Esophagus squamous epithelium (tissue), 4 donors: Measurements from ENCODE around the gene MICAL2.

ENCODE experiments used
- POLR2A ChIP-seq, 4 donors: fragments of 450-650 bp; IDR thresholded peaks; one replicate each; pipeline ENCODE4 v1.6.1; 2017; ENCODE audit warnings: antibody characterized with exemption in 4 of 4, mild to moderate bottlenecking in 4 of 4, moderate library complexity in 3 of 4
- TF ChIP-seq, protein P1 (sequence below), 6 experiments: fragments of 450-650 bp in 4 of 6; fragments of 200-600 bp in 2 of 6; sonication (generic) in 2 of 6; IDR thresholded peaks; one replicate each; pipeline ENCODE4 v1.5.1; 2016 to 2019; ENCODE audit warnings: antibody characterized with exemption in 6 of 6, mild to moderate bottlenecking in 4 of 6, moderate library complexity in 4 of 6

DNA sequence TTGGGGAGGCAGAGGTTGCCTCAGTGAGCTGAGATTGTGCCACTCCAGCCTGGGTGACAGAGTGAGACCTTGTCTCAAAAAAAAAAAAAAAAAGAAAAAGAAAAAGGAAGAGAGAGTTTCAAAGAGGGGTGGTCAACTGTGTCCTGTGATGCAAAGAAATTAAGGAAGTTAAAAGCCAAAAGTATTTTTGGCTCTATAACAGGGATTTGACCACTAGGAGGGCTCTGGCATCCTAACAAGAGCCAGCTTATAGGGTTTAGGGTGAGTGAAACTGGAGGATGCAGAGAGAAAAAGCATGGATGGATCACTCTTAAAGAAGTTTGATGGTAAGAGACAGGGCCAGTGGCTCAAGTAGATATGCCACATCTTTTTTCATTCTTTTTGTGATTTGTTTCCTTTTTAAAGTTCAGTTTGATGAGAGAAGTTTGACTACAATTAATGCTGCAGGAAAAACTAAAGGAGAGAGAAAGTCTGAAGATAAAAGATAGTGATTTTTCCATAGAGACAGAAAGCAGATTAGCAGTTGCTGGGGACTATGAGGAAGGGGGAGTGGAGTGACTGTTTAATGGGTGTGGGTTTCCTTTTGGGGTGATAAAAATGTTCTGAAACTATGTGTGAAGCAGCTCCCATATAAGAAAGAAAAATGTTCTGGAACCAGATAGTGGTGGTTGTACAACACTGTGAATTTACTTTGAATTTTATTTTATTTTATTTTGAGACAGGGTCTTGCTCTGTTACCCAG, 11.1 kb upstream of the MICAL2 start:
- TF ChIP-seq, protein P1, sequence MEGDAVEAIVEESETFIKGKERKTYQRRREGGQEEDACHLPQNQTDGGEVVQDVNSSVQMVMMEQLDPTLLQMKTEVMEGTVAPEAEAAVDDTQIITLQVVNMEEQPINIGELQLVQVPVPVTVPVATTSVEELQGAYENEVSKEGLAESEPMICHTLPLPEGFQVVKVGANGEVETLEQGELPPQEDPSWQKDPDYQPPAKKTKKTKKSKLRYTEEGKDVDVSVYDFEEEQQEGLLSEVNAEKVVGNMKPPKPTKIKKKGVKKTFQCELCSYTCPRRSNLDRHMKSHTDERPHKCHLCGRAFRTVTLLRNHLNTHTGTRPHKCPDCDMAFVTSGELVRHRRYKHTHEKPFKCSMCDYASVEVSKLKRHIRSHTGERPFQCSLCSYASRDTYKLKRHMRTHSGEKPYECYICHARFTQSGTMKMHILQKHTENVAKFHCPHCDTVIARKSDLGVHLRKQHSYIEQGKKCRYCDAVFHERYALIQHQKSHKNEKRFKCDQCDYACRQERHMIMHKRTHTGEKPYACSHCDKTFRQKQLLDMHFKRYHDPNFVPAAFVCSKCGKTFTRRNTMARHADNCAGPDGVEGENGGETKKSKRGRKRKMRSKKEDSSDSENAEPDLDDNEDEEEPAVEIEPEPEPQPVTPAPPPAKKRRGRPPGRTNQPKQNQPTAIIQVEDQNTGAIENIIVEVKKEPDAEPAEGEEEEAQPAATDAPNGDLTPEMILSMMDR (IDR thresholded peaks at IDR 0.05), result no peak
- no peak for TF ChIP-seq POLR2A (IDR thresholded peaks at IDR 0.05)
